WTC11 (cell line): ENCODE data around the gene WDR46. TPM values are rescaled to one million over a fixed set of nuclear protein-coding genes. Genes with fewer than 3 reads are reported as not detected.
A peak's percentile ranks its signal among the peaks of the same experiment; 100 is the strongest.

Source experiments
- ATAC-seq: fragments of 200-7000 bp; cut with Tn5 transposase; 2 replicates; pipeline ENCODE4 v1.10.0; 2021; ENCODE audit warnings: mild to moderate bottlenecking, moderate library complexity
- CTCF ChIA-PET: fragments of 300-600 bp; sonication (Branson Sonifier 250); formaldehyde crosslinking; loops from one replicate; lab custom pipeline; 2021; ENCODE audit warnings: antibody characterized with exemption; lab: Charles Lee
- POLR2A ChIA-PET: fragments of 350-600 bp; sonication (Branson Sonifier 250); formaldehyde crosslinking; loops from one replicate; lab custom pipeline; 2021; ENCODE audit warnings: antibody characterized with exemption; lab: Charles Lee
- DNase-seq: peaks from one replicate; pipeline ENCODE4 v3.0.0; 2021; ENCODE audit warnings: low spot score
- H3K27ac Mint-ChIP-seq: 2 replicates; pipeline ENCODE4 v1.8.0; 2021; ENCODE audit warnings: mixed read lengths
- H3K27me3 Mint-ChIP-seq: 2 replicates; pipeline ENCODE4 v1.8.0; 2021; ENCODE audit warnings: low read depth, mild to moderate bottlenecking, moderate library complexity, mixed read lengths
- H3K36me3 Mint-ChIP-seq: 2 replicates; pipeline ENCODE4 v1.8.0; 2021; ENCODE audit warnings: mixed read lengths
- H3K4me1 Mint-ChIP-seq: 2 replicates; pipeline ENCODE4 v1.8.0; 2022; ENCODE audit warnings: mixed read lengths
- H3K4me3 Mint-ChIP-seq: 2 replicates; pipeline ENCODE4 v1.8.0; 2021; ENCODE audit warnings: mild to moderate bottlenecking, moderate library complexity, mixed read lengths
- H3K9me3 Mint-ChIP-seq: 2 replicates; pipeline ENCODE4 v1.8.0; 2021; ENCODE audit warnings: mixed read lengths
- FOXJ3 ChIP-seq: sonication (generic); formaldehyde crosslinking; IDR thresholded peaks from 2 replicates; pipeline ENCODE4 v1.9.0; 2021; ENCODE audit warnings: missing genetic modification reagents, mild to moderate bottlenecking, borderline replicate concordance
- FOXP1 ChIP-seq: sonication (generic); formaldehyde crosslinking; IDR thresholded peaks from 2 replicates; pipeline ENCODE4 v1.8.0; 2022; ENCODE audit warnings: missing genetic modification reagents, mild to moderate bottlenecking, moderate library complexity, borderline replicate concordance
- GABPB1 ChIP-seq: sonication (generic); formaldehyde crosslinking; IDR thresholded peaks from 2 replicates; pipeline ENCODE4 v1.8.1; 2023; ENCODE audit warnings: mild to moderate bottlenecking, missing genetic modification reagents
- HMGXB4 ChIP-seq: sonication (generic); formaldehyde crosslinking; IDR thresholded peaks from 2 replicates; pipeline ENCODE4 v1.8.1; 2023; ENCODE audit warnings: mild to moderate bottlenecking, moderate library complexity, missing genetic modification reagents
- NFATC4 ChIP-seq: fragments of 250-450 bp; sonication (Bioruptor Pico); IDR thresholded peaks from 2 replicates; pipeline ENCODE4 v1.9.0; 2021; ENCODE audit warnings: mild to moderate bottlenecking
- NR2C2 ChIP-seq: sonication (generic); formaldehyde crosslinking; IDR thresholded peaks from 2 replicates; pipeline ENCODE4 v1.8.0; 2022; ENCODE audit warnings: mild to moderate bottlenecking, missing genetic modification reagents
- PRDM15 ChIP-seq: sonication (generic); formaldehyde crosslinking; IDR thresholded peaks from 2 replicates; pipeline ENCODE4 v1.8.0; 2022; ENCODE audit warnings: missing genetic modification reagents
- RELA ChIP-seq: sonication (generic); formaldehyde crosslinking; IDR thresholded peaks from 2 replicates; pipeline ENCODE4 v1.8.1; 2022; ENCODE audit warnings: missing genetic modification reagents, mild to moderate bottlenecking, borderline replicate concordance
- RORB ChIP-seq: fragments of 250-450 bp; sonication (Bioruptor Pico); IDR thresholded peaks from 2 replicates; pipeline ENCODE4 v1.9.0; 2021; ENCODE audit warnings: mild to moderate bottlenecking
- SMAD3 ChIP-seq: sonication (generic); formaldehyde crosslinking; IDR thresholded peaks from 2 replicates; pipeline ENCODE4 v1.8.0; 2022; ENCODE audit warnings: missing genetic modification reagents, mild to moderate bottlenecking, borderline replicate concordance
- STAT6 ChIP-seq: sonication (generic); formaldehyde crosslinking; conservative IDR thresholded peaks from 2 replicates; pipeline ENCODE4 v1.8.1; 2023; ENCODE audit warnings: mild to moderate bottlenecking, low read depth, missing genetic modification reagents, moderate library complexity
- TEAD4 ChIP-seq: sonication (generic); formaldehyde crosslinking; IDR thresholded peaks from 2 replicates; pipeline ENCODE4 v1.8.0; 2022; ENCODE audit warnings: mild to moderate bottlenecking, missing genetic modification reagents
- USF1 ChIP-seq: sonication (generic); formaldehyde crosslinking; IDR thresholded peaks from 2 replicates; pipeline ENCODE4 v1.8.0; 2022; ENCODE audit warnings: mild to moderate bottlenecking, missing genetic modification reagents
- USF2 ChIP-seq: sonication (generic); formaldehyde crosslinking; IDR thresholded peaks from 2 replicates; pipeline ENCODE4 v1.8.1; 2023; ENCODE audit warnings: mild to moderate bottlenecking, missing genetic modification reagents, moderate library complexity
- ZBTB21 ChIP-seq: sonication (generic); formaldehyde crosslinking; IDR thresholded peaks from 2 replicates; pipeline ENCODE4 v1.8.1; 2023; ENCODE audit warnings: mild to moderate bottlenecking, missing genetic modification reagents, borderline replicate concordance
- ZNF219 ChIP-seq: sonication (generic); formaldehyde crosslinking; IDR thresholded peaks from 2 replicates; pipeline ENCODE4 v1.8.0; 2023; ENCODE audit warnings: missing genetic modification reagents, mild to moderate bottlenecking, borderline replicate concordance
- ZNF232 ChIP-seq: sonication (generic); formaldehyde crosslinking; IDR thresholded peaks from 2 replicates; pipeline ENCODE4 v1.8.0; 2022; ENCODE audit warnings: mild to moderate bottlenecking, missing genetic modification reagents
- ZNF396 ChIP-seq: fragments of 250-450 bp; sonication (Bioruptor Pico); IDR thresholded peaks from 2 replicates; pipeline ENCODE4 v1.8.0; 2021; ENCODE audit warnings: mild to moderate bottlenecking, moderate library complexity, borderline replicate concordance
- ZNF671 ChIP-seq: fragments of 250-450 bp; sonication (Bioruptor Pico); IDR thresholded peaks from 2 replicates; pipeline ENCODE4 v1.8.0; 2021; ENCODE audit warnings: mild to moderate bottlenecking
- total RNA-seq: library from RNA; stranded (reverse); gene quantifications from 3 replicates; pipeline ENCODE4 v1.2.3, GENCODE V29; 2021

WDR46 gene
- total RNA-seq, 1 experiment from 2014 or later, result 94.5 TPM

GRCh38 chr6:33237741-33238140, 51.3 kb downstream of the WDR46 start (continued):
- TF ChIP-seq RORB (no peak), FOXJ3 (CRISPR knock-in tag) (no peak), PRDM15 (CRISPR knock-in tag) (no peak), ZNF232 (CRISPR knock-in tag) (no peak)

- H3K9me3 Mint-ChIP-seq, result no peaks in the 10 kb centered on the region
- TF ChIP-seq ZNF671 (CRISPR knock-in tag) (no peak), RELA (CRISPR knock-in tag) (no peak), NFATC4 (CRISPR knock-in tag) (no peak), ZNF219 (no peak), NR2C2 (CRISPR knock-in tag) (no peak), SMAD3 (CRISPR knock-in tag) (no peak), ZBTB21 (CRISPR knock-in tag) (no peak), HMGXB4 (CRISPR knock-in tag) (no peak)
- peaks cover 36% of the 10 kb centered on the region for H3K27me3 Mint-ChIP-seq
- POLR2A ChIA-PET, result interaction anchor here (0.5 kb wide), 1 partner anchor 227 kb away, joined by 6 read pairs; no protein-coding TSS in a partner anchor
- no peak overlapping the region for H3K27ac Mint-ChIP-seq
- DNase-seq (no peak), ATAC-seq (no peak)
- no peaks in the 10 kb centered on the region for H3K36me3 Mint-ChIP-seq
- H3K4me1 Mint-ChIP-seq, result peaks cover 18% of the 10 kb centered on the region
- no peak overlapping the region for H3K4me3 Mint-ChIP-seq
- CTCF ChIA-PET, result interaction anchor here (0.8 to 1.8 kb wide), 3 partner anchors 11 to 65 kb away, joined by 3 to 5 read pairs (median 3); no protein-coding TSS in a partner anchor
Measured at GRCh38 chr6:33236852-33237251, 52.2 kb downstream of the WDR46 start.

- no peak for TF ChIP-seq TEAD4
- H3K4me1 Mint-ChIP-seq, result peaks cover 18% of the 10 kb centered on the region
- H3K36me3 Mint-ChIP-seq, result no peaks in the 10 kb centered on the region
- ChIA-PET POLR2A (interaction anchor here (0.5 to 0.6 kb wide), 2 partner anchors 27 to 228 kb away, joined by 3 to 6 read pairs; no protein-coding TSS in a partner anchor), CTCF (interaction anchor here (0.8 to 3.8 kb wide), 8 partner anchors 10 to 78 kb away, joined by 3 to 28 read pairs (median 4); no protein-coding TSS in a partner anchor)
- H3K27me3 Mint-ChIP-seq, result peaks cover 31% of the 10 kb centered on the region
- DNase-seq (no peak), ATAC-seq (no peak)
- no peaks in the 10 kb centered on the region for H3K9me3 Mint-ChIP-seq
- no peak overlapping the region for H3K4me3 Mint-ChIP-seq
- no peak overlapping the region for H3K27ac Mint-ChIP-seq
Measured at GRCh38 chr6:33236328-33236727, 52.7 kb downstream of the WDR46 start.

GRCh38 chr6:33235221-33235634, 53.8 kb downstream of the WDR46 start:
- Mint-ChIP-seq H3K36me3 (no peaks in the 10 kb centered on the region), H3K27me3 (peaks cover 27% of the 10 kb centered on the region), H3K9me3 (no peaks in the 10 kb centered on the region), H3K4me3 (peak overlapping the region; percentile 10), H3K4me1 (peaks cover 18% of the 10 kb centered on the region), H3K27ac (peak overlapping the region; percentile 77)
- peak; percentile 71 for ATAC-seq
- ChIA-PET POLR2A (interaction anchor here (0.6 to 0.7 kb wide), 2 partner anchors 23 to 155 kb away, joined by 3 read pairs; no protein-coding TSS in a partner anchor), CTCF (interaction anchor here (0.6 to 3.8 kb wide), 11 partner anchors 9 to 251 kb away, joined by 3 to 28 read pairs (median 3); no protein-coding TSS in a partner anchor)
- DNase-seq, result no peak
- TF ChIP-seq FOXP1 (CRISPR knock-in tag) (no peak), GABPB1 (CRISPR knock-in tag) (no peak), ZBTB21 (CRISPR knock-in tag) (no peak), NFATC4 (CRISPR knock-in tag) (no peak), ZNF396 (CRISPR knock-in tag) (no peak), USF1 (CRISPR knock-in tag) (no peak), STAT6 (CRISPR knock-in tag) (no peak), USF2 (no peak)
